Omental fat pad (tissue), 4 donors: ENCODE measurements around the gene RXFP4. TPM values are rescaled to one million over a fixed set of nuclear protein-coding genes. Genes with fewer than 3 reads are reported as not detected.

Source experiments
- ATAC-seq: fragments of 150-250 bp; one replicate; pipeline ENCODE4 v1.9.1; 2016; ENCODE audit warnings: mild to moderate bottlenecking, moderate library complexity; ENCODE audit not compliant: low FRiP score
- DNase-seq: peaks from one replicate; pipeline ENCODE4 v3.0.0-alpha.2; 2019; ENCODE audit warnings: low spot score
- total RNA-seq, 4 donors: library from RNA; depleted of rRNA; stranded (reverse); fragments of >200 nt; gene quantifications; one replicate each; pipeline ENCODE4 v1.1.0, GENCODE V29; 2016
- TF ChIP-seq, protein P1 (sequence below), 3 donors: fragments of 450-650 bp; IDR thresholded peaks; one replicate each; pipeline ENCODE4 v1.5.1; 2016 to 2017; ENCODE audit warnings: antibody characterized with exemption in 3 of 3, mild to moderate bottlenecking in 3 of 3, moderate library complexity in 2 of 3

The RXFP4 gene
- total RNA-seq, 4 donors from 2014 or later = not detected

DNA sequence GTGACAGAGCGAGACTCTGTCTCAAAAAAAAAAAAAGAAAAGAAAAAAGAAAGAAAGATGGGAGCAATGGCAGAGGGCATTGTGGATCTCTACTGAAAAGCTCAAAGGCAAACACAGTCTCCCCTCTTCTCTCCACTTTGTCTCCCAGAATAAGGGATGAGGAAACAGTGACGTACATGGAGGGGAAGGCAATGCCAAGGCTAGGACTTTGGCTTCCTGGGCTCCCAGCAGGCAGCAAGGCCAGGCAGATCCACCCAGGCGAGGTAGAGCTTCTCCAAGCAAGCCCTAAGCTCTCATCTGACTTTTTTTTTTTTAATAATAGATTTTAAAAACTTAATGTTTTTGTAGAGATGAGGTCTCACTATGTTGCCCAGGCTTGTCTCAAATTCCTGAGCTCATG lies 32.3 kb downstream of the RXFP4 start:
- DNase-seq = no peak
- TF ChIP-seq, protein P1, sequence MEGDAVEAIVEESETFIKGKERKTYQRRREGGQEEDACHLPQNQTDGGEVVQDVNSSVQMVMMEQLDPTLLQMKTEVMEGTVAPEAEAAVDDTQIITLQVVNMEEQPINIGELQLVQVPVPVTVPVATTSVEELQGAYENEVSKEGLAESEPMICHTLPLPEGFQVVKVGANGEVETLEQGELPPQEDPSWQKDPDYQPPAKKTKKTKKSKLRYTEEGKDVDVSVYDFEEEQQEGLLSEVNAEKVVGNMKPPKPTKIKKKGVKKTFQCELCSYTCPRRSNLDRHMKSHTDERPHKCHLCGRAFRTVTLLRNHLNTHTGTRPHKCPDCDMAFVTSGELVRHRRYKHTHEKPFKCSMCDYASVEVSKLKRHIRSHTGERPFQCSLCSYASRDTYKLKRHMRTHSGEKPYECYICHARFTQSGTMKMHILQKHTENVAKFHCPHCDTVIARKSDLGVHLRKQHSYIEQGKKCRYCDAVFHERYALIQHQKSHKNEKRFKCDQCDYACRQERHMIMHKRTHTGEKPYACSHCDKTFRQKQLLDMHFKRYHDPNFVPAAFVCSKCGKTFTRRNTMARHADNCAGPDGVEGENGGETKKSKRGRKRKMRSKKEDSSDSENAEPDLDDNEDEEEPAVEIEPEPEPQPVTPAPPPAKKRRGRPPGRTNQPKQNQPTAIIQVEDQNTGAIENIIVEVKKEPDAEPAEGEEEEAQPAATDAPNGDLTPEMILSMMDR (IDR thresholded peaks at IDR 0.05) = no peak
- no peak for ATAC-seq

DNA sequence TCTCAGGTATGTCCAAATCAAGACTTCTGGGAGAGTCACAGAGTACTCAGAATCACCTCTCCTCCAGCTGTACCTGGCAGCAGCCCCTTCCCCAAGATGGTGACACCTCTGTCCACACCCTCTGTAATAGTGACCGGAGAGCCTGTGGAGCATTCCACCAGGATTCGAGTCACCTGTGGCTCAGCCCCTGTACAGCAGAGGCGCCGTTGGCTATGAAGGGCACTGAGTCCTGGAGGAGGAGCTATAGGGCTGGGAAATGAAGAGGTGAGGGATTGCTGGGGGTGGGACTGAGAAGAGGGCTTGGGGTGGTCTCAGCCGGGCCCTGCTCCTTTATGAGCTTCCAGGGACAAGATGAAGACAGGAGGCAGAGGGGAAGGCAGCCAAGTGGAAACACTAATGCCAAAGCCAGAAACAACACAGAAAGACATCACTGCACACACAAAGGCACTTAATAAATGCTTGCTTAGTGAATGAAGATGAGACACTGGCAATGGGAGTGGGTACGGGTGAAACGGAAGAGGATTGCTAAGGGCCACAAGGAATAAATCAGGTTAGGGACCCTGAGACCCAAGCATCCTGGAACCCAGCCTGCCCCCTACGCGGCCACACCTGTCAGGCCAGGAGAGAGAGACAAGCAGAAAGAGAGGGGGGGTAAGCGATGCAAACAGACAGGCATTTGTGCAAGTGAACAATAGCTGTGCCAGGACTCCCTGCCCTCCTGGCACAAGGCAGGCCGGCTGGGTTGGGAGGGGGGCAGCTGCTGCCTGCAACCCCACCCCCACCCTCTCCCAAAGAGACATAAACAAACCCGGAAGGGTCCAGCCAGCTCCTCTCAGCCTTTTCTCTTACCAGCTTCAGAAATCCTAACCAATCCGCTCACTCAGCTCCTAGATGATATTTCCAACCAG lies 33.0 kb downstream of the RXFP4 start:
- ATAC-seq = no peak
- TF ChIP-seq, protein P1 (IDR thresholded peaks at IDR 0.05) = no peak
- DNase-seq = no peak

DNA sequence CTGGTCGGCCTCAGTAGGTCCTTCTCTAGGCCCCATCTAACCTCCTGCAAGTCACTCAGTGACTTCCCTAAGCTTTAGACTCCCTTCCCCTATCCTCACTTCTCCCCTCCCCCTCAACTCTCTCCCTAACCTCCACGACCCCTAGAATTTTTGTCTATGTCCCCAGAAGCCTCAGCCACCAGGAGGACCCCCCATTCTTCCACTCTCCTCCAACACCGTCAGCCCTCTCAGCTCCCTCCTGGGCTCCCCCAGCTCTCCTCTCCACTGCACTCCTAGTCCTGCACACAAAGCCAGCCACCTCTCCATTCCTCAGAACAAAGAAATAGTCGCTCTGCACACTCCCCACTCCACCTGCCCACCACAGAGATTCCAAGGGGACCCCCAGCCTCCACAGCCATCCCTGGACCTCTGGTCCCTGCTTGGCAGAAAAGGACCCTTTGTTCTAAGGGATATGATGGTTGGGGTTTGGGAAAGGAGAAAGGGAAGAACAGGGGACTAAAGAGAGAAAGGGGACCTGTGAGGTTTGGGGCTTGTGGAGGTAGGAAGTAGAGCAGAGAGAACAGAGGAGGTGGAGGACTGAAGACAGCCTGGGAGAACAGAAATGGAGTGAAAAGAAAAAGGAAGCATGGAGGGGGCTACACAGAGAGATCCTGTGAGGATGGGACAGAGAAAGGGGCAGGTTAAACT lies 34.1 kb downstream of the RXFP4 start:
- ATAC-seq (no peak), DNase-seq (no peak)
- TF ChIP-seq, protein P1 (IDR thresholded peaks at IDR 0.05) = no peak

DNA sequence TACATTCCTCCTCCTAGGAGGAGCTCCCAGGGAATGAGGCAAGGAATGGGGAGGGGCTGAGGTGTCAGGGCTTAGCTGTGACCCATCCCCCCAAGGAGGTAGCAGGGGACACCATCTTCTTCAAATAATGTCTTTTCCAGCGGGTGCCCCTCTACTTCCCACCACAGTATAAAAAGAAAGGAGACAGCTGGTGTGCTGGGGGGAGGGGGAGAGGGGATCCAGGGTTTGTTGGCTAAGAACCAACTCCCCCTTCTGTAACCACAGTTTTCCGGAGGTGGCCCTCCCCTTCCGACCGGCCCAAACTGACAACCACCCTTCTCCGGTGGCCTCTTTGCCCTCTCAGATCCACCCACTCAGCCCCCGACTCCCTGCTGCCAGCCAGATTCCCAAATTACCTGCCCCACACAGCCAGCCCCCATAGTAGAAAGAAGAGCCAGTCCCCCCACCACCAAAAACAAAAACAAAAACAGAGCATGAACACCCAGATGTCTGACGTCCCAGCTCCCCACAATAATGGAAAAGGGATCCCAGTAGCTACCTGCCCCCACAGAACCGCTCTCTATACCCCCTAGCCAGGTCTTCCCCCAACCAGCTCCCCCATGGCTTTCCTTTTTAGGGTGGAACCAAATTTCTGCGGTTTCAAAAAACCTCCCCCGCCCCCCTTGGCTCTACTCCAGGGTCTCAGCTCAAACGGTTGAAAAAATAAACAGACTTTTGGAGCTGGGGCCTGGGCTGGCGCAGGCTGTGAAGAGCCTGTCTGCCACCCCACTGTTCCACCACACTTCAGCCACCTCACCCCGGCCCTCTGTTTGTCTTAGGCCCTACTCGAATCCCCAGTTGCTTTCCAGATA lies 34.8 kb downstream of the RXFP4 start:
- TF ChIP-seq, protein P1 (IDR thresholded peaks at IDR 0.05) = no peak
- ATAC-seq = no peak
- DNase-seq = no peak

DNA sequence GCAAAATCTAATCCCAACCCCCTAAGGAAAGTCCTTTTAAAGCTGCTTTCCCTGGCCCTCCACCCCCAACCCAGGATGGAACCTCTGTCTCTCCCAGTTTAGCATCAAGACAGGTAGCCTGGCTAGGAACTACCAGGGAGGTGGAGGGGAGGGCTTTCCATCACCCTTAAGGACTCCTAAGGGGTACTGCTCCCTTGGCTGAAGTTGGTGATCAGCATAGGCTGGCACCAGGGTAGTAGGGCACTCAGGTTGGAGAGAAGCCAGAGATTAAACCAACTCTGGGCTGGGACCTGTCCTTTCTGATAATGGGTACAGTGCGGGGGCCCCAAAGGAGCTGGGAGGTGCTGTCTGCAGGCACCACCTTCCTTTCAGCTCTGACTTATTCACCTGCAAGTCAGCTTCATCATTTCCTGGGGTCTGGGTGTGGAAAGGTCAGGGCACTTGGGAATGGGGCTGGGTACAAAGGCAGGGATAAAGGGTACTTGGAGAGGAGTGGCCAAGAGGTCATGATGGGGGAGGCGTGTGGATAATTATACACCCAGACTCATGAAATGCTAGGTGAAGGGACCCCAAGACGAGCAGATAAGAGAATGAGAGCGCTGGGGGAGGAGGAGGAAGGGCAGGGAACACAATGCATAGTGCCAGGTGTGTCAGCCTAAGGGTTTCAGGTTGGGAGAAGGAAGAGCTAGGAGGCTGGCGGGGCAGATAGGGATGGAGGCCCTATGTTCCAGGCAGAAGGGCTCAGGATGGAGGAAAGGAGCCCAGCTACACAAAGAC lies 35.7 kb downstream of the RXFP4 start:
- TF ChIP-seq, protein P1 (IDR thresholded peaks at IDR 0.05) = no peak
- ATAC-seq (no peak), DNase-seq (no peak)

DNA sequence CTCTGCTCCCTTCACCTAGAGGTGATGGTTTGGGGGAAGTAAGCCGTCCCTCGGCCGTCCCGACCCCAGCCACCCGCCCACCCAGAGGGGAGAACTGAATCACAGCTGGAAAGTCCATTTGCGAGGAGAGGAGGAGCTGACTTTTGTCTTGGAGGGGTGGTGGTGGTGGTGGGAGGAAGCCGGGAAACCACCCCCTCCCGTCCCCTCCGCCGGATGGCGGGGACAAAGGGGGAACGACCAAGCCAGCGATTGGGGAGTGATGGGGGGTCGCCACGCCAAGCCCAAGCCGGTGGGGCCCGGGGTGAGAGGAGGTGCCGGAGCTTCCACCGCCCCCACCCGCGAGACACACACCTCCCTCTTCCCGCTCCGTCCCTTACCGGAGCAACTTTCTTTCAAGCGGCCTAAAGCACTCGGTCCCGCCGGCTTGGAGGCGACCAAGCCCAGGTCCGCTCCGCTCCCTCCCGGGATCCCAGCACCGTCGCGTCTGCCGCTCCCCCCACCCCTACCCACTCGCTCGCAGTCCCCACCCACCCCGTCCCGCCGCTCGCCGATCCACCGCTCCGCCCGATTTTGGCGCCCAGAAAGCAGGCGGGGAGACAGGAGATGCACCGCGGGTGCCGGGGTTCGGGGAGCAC lies 36.4 kb downstream of the RXFP4 start:
- DNase-seq = no peak
- peak; percentile 11 for ATAC-seq
- TF ChIP-seq, protein P1 (IDR thresholded peaks at IDR 0.05) = no peak
